NT2/D1 (cell line): ENCODE measurements around the gene ATXN7.

Experiments
- SUZ12 ChIP-seq: IDR thresholded peaks from 2 replicates; pipeline ENCODE4 v1.6.1; 2011; ENCODE audit not compliant: insufficient read length, insufficient read depth; ENCODE audit errors: extremely low read depth
- YY1 ChIP-seq: IDR thresholded peaks from 2 replicates; pipeline ENCODE4 v1.6.1; 2011; ENCODE audit not compliant: insufficient read length, insufficient read depth
- ZNF274 ChIP-seq: IDR thresholded peaks from 2 replicates; pipeline ENCODE4 v1.6.1; 2011; ENCODE audit warnings: mild to moderate bottlenecking, low read depth, low read length

- no peak for TF ChIP-seq SUZ12
- no peak for TF ChIP-seq ZNF274
- no peak for TF ChIP-seq YY1
These were observed 118.3 kb downstream of the ATXN7 start for GRCh38 chr3:63981980-63982379.
